Measurements from ENCODE around the gene TTLL4.

- no peak for TF ChIP-seq EZH2 (IDR thresholded peaks at IDR 0.05)
- no peak for TF ChIP-seq POLR2AphosphoS5 (IDR thresholded peaks at IDR 0.05; ENCODE audit: borderline replicate concordance, low read depth, low read length)
These were observed 39.5 kb upstream of the TTLL4 start for GRCh38 chr2:218671097-218671653.

All from SK-N-MC (cell line).